ENCODE data around the gene ADGRB2.

Gene ADGRB2

DNA sequence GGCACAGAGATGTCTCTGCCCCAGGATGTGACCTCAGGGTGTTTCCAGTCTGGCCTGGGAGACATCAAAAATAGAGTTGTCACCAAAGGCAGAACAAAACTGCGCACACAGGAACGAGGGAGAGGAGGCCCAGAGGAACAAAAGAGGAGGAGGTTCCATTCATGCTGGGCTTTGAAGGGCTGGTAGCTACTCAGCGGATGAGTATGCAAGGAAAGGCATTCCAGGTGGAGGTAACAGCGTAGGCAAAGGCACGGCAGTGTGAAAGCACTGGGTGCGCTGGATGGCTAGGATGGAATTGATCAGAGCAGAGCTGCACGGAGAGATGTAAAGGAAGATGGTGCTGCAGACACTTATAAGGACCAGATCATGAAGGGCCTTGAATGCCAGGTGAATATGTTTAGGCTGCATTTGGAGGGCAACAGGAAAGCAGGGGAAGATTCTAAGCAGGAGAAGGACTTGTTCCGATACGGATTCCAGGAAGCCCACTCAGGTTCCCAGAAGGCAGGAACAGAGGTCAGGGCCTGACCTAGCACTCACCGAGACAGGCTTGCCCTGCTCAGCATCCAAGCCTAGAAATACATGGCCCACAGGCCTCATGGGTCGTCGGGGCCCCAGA, 66.7 kb downstream of the ADGRB2 start:
- no peak for DNase-seq

DNA sequence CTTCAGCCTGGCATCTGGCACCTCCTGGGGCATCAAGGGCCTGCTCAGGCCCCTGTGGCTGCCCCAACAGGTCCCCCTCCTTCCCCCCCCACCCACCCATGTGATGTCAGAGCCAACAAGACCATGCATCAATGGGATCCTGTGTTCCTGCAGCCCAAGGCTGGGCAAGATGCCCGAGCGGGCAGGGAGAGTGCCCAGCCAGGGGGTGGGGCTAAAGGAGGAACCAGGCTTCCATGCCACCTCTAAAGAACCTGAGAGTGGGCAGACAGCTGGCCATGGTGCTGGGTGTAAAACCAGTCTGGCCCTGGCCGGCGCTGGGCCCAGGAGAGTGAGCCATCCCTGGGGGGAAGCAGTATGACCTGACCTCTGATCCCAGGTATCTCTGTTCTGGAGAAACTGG, 67.9 kb downstream of the ADGRB2 start:
- no peak for DNase-seq

DNA sequence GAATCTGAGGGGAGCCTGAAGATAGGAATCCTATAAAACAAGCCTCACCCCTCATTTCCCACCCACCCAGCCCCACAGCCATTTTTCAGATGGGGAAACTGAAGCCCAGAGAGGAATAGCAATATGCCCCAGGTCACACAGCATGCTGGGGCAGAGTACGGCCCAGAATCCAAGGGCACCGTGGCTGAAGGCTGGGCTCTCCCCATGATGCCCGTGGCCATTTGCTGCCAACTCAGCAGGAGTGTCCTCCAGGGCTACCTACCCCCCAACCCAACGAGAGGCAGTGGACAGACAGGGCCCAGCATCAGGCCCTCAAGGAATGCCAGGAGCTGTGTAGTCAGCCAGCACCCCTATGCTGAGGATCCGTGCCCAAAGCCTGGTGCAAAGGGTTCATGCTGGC, 68.8 kb downstream of the ADGRB2 start:
- no peak for DNase-seq

DNA sequence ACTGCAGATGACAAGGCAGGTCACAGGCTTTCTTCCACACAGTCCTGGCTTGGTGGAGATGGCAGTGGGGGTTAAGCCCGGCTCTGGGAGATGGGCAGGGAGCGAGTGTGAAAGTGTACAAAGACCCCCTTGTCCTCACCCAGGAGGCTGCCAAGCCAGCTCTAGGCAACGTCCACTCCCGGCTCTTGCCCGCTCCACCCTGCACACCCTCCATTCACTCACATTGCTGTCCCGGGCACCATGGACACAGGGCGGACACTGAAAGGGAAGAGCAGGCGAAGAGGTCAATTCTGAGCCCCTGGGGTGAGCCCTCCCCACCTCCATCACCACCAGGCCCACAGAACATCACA, 69.2 kb downstream of the ADGRB2 start:
- DNase-seq = no peak

DNA sequence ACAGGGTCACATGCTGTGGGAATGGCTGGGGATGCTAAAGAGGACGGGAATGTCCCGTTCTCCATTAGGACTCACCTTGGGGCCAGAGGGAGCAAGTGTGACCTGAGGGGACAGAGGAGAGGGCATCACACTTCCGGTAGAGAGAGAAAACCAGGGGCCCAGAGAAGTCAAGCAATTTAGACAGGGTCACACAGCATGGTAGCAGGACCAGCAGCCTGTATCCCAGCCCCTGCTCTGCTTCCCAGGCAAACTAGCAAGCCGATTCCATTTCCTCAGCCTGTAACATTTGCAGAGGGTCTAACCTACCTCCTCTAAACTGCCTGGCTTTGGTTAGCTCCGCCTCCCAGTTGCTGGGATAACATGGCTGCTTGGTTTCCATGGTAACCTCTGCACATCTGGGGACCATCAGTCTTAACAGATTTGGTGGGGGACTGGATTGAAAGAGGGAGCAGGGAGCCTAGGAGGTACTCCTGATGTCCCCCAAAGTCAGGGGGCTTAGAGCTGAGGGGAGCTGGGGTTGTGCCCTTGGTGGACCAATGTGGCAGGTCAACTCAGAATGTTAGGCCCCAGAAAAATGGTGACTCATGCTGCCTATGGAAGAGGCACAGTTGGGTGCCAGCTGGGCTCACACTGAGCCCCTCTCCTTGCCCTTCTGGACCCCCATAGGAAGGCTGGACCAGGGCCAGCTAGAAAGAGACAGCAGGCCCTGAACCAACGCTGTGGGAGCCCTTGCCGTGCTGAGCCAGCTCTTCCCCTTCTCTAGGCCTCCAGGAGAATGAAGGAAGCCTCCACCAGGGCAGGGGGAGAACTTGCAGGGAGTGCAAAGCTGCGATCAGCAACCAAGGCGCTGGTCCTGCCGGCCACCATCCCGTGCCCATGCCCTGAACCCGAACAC, 69.8 kb downstream of the ADGRB2 start:
- DNase-seq = no peak

DNA sequence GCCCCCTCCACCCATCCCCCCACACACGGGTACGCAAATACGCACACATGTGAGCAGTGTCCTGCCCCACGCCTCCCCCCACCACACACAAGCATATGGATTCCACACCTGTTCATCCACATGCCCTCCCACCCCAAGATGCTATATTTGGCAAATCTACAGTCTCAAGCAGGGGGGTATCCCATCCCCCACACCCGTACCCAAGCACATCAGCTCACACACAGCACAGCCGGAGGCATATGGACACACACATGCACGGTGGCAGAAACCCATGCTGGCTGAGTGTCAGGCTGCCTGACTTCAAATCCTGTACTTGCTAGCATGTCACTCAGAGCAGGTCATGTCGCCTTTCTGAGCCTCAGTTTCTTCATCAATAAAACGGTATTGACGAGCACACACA, 70.9 kb downstream of the ADGRB2 start:
- DNase-seq = no peak

DNA sequence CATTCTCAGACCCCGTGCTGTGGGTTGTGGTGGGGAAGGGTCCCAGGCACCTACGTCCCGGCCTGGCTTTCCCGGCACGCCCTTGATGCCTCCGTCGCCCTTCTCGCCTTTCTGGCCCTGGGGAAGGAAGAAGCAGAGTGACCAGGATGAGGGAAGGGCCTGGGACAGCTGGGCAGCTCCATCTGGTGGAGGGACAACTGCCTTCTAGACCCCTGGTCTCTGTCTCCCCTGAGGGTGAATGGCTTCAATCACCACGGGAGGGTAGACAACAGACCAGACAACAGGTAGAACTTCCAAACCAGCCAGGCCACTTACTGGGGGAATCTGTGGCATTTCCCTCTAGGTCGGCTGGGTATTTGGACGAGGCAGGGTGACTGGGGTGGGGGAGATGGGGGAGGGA, 72.2 kb downstream of the ADGRB2 start:
- DNase-seq = no peak

DNA sequence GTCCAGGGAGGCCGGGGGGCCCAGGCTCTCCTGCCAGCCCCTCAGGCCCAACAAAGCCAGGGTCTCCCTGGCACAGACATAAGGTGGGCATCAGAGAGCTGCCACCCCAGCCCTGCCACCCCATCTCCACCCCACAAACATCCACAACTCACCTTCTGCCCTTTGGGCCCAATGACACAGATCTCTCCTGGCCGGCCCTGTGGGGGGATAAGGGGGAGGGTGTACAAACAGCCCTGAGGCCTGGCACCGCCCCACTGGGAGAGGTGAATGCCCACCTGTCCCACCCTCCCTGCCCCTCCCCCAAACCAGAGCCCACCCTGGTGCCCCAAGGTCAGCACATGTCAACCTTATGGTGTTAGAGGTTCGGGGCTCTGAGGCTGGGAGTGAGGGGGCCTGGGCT, 72.7 kb downstream of the ADGRB2 start:
- DNase-seq = no peak

DNA sequence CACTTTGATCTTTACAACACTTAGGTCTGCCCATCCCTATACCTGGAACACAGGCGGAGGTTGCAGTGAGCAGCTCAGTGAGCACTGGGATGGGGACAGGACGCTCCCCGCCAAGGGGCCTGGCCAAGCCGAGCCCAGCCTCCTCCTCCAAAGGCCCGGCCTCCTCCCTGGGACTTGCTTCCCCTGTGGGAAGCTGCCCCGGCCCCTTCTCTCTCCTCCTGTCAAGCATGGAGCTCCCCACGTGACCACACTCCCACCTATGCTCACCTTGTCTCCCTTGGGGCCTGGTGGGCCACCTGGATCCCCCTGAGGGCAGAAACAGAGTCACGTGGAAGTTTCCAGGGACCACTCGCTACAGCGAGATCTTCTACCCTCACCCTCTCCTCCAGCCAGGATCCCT, 73.2 kb downstream of the ADGRB2 start:
- no peak for DNase-seq

DNA sequence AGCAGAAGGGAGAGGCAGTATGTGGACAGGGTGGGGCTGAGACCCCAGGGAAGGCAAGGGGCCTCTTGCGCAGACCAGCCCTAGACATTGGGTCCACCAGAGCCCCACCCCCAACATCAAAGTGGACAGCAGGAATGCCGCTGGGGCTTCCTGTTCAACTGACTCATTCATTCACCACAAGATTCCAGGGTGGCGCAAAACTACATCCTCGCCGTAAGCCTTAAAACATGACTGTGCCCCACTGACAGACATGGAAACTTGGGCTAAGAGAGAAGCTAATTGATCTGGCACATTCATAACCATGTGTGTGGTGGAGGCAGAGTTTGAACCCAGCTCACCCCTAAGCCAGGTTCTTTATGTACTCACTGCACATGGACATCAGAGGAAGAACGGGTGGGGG, 74.3 kb downstream of the ADGRB2 start:
- no peak for DNase-seq

DNA sequence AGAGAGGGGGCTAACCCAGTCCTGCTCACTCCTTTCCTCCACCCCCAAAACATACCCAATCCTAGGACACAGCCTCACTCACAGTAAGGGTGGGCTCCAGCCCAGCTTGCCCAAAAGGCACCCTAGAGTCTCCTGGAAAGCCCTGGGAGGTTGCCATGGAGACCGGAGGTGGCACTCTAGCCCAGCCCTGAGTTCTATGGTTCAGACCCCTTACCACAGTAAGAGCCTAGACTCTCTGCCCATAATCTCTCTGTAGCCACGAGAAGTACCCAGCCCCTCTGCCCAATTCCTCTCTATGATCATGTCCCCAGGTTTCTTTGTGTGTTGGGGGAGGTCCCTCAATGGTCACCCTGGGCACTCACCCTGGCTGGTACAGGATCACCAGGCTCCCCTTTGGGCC, 74.8 kb downstream of the ADGRB2 start:
- no peak for DNase-seq

DNA sequence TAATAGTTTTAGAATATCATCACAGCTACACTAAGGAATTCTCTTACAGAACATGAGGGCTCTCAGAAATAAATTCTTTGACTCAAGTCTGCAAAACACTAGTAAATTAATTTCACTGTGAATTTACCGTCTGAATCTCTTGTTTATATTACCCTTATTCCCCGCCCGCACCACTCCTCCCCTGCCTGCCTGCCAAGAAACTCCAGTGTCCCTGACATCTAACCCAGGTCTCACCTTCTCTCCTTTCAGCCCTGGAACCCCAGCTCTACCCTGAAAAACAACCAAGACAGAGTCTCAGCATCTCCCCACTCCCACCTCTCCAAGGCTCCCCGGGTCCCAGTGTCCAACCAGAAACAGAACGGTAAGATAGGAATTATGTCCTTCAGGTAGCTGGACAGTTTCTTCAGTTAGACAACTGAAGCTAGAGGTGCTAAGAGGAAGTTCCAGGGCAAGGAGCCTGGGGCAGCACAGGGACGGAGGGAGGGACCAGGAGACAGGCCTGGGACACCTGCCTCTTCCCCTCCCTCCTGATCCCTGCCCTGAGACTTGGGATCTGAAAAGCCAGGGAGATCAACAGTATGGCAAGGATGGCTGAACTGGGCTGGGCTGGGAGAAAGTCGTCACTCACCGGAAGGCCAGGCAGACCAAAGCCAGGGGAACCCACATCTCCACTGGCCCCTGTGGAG, 75.8 kb downstream of the ADGRB2 start:
- no peak for DNase-seq

DNA sequence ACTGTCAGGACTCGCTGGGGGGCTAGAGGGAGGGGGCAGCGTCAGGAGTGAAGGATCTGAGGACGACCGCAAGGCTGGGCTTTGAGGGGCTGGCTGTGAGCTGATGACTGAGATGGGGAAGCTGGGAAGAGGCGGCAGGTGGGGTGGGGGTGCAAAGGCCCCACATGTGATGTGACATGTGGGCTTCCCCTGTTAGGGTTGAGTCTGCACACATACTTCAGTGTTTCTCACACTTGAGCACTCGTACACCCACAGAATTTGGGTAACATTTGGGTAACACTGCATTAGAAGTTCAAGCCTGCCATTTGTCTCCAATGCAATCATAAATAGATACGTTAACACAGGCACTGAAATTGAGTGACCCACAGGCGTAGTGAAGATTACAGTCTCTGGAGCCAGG, 76.5 kb downstream of the ADGRB2 start:
- DNase-seq = no peak

DNA sequence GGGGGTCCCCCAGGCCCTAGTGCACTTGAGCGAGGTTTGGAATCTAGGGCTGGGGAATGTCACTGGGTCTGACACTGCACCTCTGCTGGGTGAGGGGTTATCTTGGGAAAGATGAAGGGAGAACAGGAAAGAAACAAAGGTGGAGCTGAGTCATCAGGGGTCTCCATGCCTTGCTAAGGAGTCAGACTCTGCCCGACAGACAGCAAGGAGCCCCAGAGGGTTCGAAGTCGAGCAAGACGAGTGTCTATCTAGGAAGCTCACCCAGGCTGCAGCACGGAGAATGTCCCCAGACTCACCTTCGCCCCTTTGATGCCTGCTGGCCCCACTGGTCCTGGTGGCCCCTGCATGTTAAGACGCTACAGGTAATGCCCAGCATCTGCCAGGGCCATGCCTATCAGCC, 78.3 kb downstream of the ADGRB2 start:
- no peak for DNase-seq

DNA sequence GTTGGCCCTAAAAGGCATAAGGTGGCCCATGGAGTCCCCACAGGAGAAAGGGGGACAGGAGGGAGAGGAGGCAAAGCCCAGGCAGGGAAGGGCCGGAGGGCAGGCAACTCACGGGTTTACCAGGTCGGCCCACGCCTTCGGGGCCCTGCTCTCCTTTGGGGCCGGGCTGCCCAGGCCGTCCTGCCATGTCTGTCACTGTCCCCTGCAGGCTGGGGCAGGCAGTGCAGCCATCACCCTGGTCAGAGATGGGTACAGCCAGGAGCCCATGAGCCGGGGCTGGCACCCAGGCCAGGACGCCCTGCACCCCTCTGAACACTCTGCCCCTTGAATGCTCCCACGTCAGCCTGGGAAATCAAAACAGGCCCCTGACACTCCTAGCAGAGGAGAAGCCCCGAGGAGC, 80.1 kb downstream of the ADGRB2 start:
- no peak for DNase-seq

DNA sequence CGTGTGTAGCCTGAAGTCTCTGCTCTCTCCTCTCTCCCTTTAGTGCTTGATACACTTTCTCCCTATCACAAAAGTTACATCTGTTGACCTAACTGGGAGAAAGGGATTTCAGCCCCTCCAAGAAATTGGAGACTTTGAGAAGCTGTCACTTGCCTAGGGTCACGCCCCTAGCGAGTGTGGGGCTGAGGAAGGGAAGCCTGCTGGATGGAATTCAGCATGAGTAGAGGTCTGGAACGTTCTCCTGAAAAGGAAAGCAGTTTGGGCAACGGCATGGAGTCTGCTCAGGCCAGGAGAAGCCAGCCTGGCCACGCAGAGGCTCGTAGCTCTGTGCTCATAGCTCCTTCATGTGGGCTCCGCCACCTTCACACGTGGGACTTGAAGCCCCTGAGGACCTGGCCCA, 82.7 kb downstream of the ADGRB2 start:
- DNase-seq = no peak

DNA sequence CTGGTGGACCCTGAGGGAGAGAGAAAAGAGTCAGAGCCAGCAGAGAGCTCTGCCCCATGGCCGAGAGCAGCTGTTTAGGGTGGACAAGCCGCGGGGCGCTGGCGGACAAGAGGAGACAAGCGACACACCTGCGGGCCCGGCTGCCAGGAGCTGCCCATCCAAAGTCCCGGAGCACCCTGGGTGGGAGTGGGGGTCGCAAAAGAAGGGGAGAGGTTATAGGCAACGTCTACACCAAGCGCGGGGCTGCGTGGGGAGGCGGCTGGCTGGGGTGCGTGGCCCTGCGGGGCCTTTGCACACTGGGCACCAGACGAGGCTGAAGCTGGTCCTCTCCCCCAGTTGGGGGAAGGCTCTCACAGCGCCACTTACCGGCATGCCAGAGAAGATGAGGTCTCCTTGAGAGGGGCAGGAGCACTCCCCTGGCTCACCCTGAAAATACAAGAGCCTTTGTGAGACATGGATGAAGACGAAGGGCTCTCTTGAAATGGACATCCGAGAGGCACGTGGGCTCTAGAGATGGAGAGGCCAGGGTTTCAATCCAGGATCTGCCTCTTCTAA, 84.4 kb downstream of the ADGRB2 start:
- DNase-seq = no peak

DNA sequence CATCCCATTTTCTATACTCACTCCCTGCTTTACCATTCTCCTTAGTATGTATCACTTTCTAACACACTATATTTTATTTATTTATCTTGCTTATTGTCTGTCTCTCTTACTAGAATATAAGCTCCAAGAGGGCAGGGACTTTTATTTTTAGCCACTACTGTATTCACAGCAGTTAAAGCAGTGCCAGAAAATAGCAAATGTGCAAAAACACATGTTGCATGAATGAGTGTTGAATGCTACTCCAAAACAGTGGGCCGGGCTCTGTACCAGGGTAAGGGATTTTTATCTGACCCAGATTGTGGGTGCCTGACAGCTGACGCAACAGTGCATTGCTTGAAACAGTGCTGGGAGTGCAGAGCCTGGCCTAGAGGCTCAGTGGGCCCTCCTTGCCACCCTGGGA, 85.0 kb downstream of the ADGRB2 start:
- DNase-seq = no peak

DNA sequence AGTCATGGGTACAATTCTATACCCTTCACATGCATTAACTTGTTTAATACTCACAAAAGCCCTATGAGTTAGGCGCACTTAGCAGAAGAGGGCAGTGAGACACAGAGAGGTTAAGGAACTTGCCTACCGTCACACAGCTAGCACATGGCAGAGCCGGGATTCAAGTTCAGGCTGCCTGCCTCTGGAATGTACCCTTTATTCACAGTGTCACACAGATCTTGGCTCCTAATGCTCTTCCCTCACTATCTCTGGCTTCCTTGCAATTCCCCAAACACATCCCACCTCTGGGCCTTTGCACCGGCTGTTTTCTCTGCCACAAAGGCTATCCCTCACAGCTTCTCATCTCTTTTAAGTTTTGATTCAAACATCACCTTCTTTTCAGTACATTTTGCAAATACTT, 85.5 kb downstream of the ADGRB2 start:
- no peak for DNase-seq

DNA sequence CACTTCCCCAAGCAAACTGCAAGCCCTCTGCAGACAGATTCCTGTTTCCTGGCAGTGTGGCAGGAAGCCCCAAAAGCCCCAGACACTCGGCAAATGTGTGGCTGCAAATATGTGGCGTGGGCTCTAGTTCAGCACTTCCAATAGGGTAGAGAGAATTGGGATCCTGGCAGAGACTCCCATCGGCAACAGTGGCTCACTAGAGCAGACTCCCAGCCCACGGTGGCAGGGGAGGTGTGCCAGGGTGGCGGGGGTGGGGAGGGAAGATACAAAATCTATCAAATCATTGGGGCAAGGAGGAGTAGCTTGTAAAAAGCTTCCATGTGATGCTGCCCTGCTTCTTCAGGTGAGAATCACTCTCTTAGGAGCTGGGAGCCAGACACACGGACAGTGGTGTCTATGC, 86.2 kb downstream of the ADGRB2 start:
- DNase-seq = no peak

DNA sequence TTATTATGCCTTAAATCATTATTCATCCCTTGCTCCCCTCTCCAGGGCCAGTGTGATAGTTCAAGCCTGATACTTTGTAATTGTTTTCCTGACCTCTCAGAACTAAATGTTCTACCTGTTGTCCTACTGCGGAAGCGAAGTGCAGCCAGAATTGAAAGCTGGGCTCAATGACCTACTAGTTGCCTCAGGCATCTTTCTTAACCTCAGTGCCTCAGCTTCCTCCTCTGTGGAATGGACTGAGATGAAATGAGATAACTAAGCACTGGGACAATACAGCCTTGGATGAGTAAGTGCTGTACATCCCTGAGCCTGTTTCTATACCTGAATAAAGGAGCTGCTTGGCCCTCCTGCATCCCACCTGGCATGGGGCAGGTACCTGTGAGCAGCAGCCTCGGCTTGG, 86.7 kb downstream of the ADGRB2 start:
- DNase-seq = no peak

Data from activated CD4-positive, CD25-positive, alpha-beta regulatory T cell (primary cell).